ENCODE data around the gene HACL1. TPM values are rescaled to one million over a fixed set of nuclear protein-coding genes. Genes with fewer than 3 reads are reported as not detected.
A peak's percentile ranks its signal among the peaks of the same experiment; 100 is the strongest.

HACL1 gene
- total RNA-seq, 1 experiment from 2014 or later, result 7.9 TPM

- DNase-seq (ENCODE audit: low read depth), result no peak
- in situ Hi-C loops (cut with HindIII; ENCODE audit: low pct_unique_long_range_greater_than_20kb, low sequenced_read_pairs), result no loop called here
These were observed 8.4 kb downstream of the HACL1 start for GRCh38 chr3:15592968-15593367.

- in situ Hi-C loops (cut with HindIII; ENCODE audit: low pct_unique_long_range_greater_than_20kb, low sequenced_read_pairs), result no loop called here
- no peak for DNase-seq (ENCODE audit: low read depth)
These were observed 9.4 kb downstream of the HACL1 start for GRCh38 chr3:15591928-15592327.

GRCh38 chr3:15591242-15591641, 10.1 kb downstream of the HACL1 start:
- in situ Hi-C loops (cut with HindIII; ENCODE audit: low pct_unique_long_range_greater_than_20kb, low sequenced_read_pairs), result no loop called here
- no peak for DNase-seq (ENCODE audit: low read depth)

- no peak for DNase-seq (ENCODE audit: low read depth)
- in situ Hi-C loops (cut with HindIII; ENCODE audit: low pct_unique_long_range_greater_than_20kb, low sequenced_read_pairs), result no loop called here
These were observed 16.1 kb downstream of the HACL1 start for GRCh38 chr3:15585111-15585845.

GRCh38 chr3:15581471-15582394, 19.6 kb downstream of the HACL1 start:
- DNase-seq (ENCODE audit: low read depth), result no peak
- in situ Hi-C loops (cut with HindIII; ENCODE audit: low pct_unique_long_range_greater_than_20kb, low sequenced_read_pairs), result no loop called here

GRCh38 chr3:15579051-15579450, 22.3 kb downstream of the HACL1 start:
- no peak for DNase-seq (ENCODE audit: low read depth)
- in situ Hi-C loops (cut with HindIII; ENCODE audit: low pct_unique_long_range_greater_than_20kb, low sequenced_read_pairs), result no loop called here

- in situ Hi-C loops (cut with HindIII; ENCODE audit: low pct_unique_long_range_greater_than_20kb, low sequenced_read_pairs), result no loop called here
- DNase-seq (ENCODE audit: low read depth), result no peak
These were observed 23.0 kb downstream of the HACL1 start for GRCh38 chr3:15578289-15578867.

GRCh38 chr3:15576475-15576874, 24.9 kb downstream of the HACL1 start:
- in situ Hi-C loops (cut with HindIII; ENCODE audit: low pct_unique_long_range_greater_than_20kb, low sequenced_read_pairs), result no loop called here
- DNase-seq (ENCODE audit: low read depth), result no peak

GRCh38 chr3:15575446-15575845, 25.9 kb downstream of the HACL1 start:
- no peak for DNase-seq (ENCODE audit: low read depth)
- in situ Hi-C loops (cut with HindIII; ENCODE audit: low pct_unique_long_range_greater_than_20kb, low sequenced_read_pairs), result no loop called here

- no peak for DNase-seq (ENCODE audit: low read depth)
- in situ Hi-C loops (cut with HindIII; ENCODE audit: low pct_unique_long_range_greater_than_20kb, low sequenced_read_pairs), result no loop called here
These were observed 29.2 kb downstream of the HACL1 start for GRCh38 chr3:15572138-15572537.

- no peak for DNase-seq (ENCODE audit: low read depth)
- in situ Hi-C loops (cut with HindIII; ENCODE audit: low pct_unique_long_range_greater_than_20kb, low sequenced_read_pairs), result no loop called here
These were observed 38.2 kb downstream of the HACL1 start for GRCh38 chr3:15563190-15563589.

- in situ Hi-C loops (cut with HindIII; ENCODE audit: low pct_unique_long_range_greater_than_20kb, low sequenced_read_pairs), result no loop called here
These were observed 38.8 kb downstream of the HACL1 start for GRCh38 chr3:15562560-15562959.

GRCh38 chr3:15558581-15558980, 42.8 kb downstream of the HACL1 start:
- in situ Hi-C loops (cut with HindIII; ENCODE audit: low pct_unique_long_range_greater_than_20kb, low sequenced_read_pairs), result no loop called here
- DNase-seq (ENCODE audit: low read depth), result no peak

More at GRCh38 chr3:15562560-15562959, 38.8 kb downstream of the HACL1 start:
- no peak for DNase-seq (ENCODE audit: low read depth)

GRCh38 chr3:15557511-15557946, 43.8 kb downstream of the HACL1 start:
- in situ Hi-C loops (cut with HindIII; ENCODE audit: low pct_unique_long_range_greater_than_20kb, low sequenced_read_pairs), result no loop called here
- peak; percentile 83 for DNase-seq (ENCODE audit: low read depth)

- DNase-seq (ENCODE audit: low read depth), result no peak
- in situ Hi-C loops (cut with HindIII; ENCODE audit: low pct_unique_long_range_greater_than_20kb, low sequenced_read_pairs), result no loop called here
These were observed 44.9 kb downstream of the HACL1 start for GRCh38 chr3:15556512-15556911.

- DNase-seq (ENCODE audit: low read depth), result no peak
- in situ Hi-C loops (cut with HindIII; ENCODE audit: low pct_unique_long_range_greater_than_20kb, low sequenced_read_pairs), result no loop called here
These were observed 47.6 kb downstream of the HACL1 start for GRCh38 chr3:15553749-15554148.

- no peak for DNase-seq (ENCODE audit: low read depth)
These were observed 49.5 kb downstream of the HACL1 start for GRCh38 chr3:15551902-15552301.

GRCh38 chr3:15549846-15550245, 51.5 kb downstream of the HACL1 start:
- in situ Hi-C loops (cut with HindIII; ENCODE audit: low pct_unique_long_range_greater_than_20kb, low sequenced_read_pairs), result no loop called here
- DNase-seq (ENCODE audit: low read depth), result no peak

More at GRCh38 chr3:15551902-15552301, 49.5 kb downstream of the HACL1 start:
- in situ Hi-C loops (cut with HindIII; ENCODE audit: low pct_unique_long_range_greater_than_20kb, low sequenced_read_pairs), result no loop called here

GRCh38 chr3:15542614-15543013, 58.8 kb downstream of the HACL1 start:
- in situ Hi-C loops (cut with HindIII; ENCODE audit: low pct_unique_long_range_greater_than_20kb, low sequenced_read_pairs), result no loop called here
- DNase-seq (ENCODE audit: low read depth), result no peak

All from Caki2 (cell line).